GM23338 (cell line): ENCODE results near the gene LIN7C. TPM values are rescaled to one million over a fixed set of nuclear protein-coding genes. Genes with fewer than 3 reads are reported as not detected.

ENCODE experiments used
- EZH2phosphoT487 ChIP-seq: fragments of 200-600 bp; sonication (generic); IDR thresholded peaks from one replicate; pipeline ENCODE4 v1.8.1; 2018; ENCODE audit warnings: antibody characterized with exemption; ENCODE audit not compliant: unreplicated experiment
- ZNF114 ChIP-seq: fragments of 250-450 bp; sonication (Bioruptor Pico); IDR thresholded peaks from 2 replicates; pipeline ENCODE4 v1.5.0; 2020; ENCODE audit warnings: mild to moderate bottlenecking, moderate library complexity
- polyA plus RNA-seq: library from polyadenylated mRNA; unstranded; fragments of >200 nt; fragmentation: Nextera tagmentation; extraction: Ambion mirVana; gene quantifications from 2 replicates; pipeline ENCODE4 v1.2.1, GENCODE V29; 2016
- total RNA-seq: library from RNA; depleted of rRNA; stranded (reverse); fragments of >200 nt; shearing (Covaris generic); gene quantifications from 2 replicates; pipeline ENCODE4 v1.2.3, GENCODE V29; 2014
- TF ChIP-seq, protein P1 (sequence below): fragments of 250-450 bp; sonication (Bioruptor Pico); IDR thresholded peaks from 2 replicates; pipeline ENCODE4 v1.5.0; 2020; ENCODE audit warnings: mild to moderate bottlenecking, moderate library complexity
- TF ChIP-seq, protein P2 (sequence below): IDR thresholded peaks from one replicate; pipeline ENCODE4 v1.6.1; 2018; ENCODE audit warnings: antibody characterized with exemption; ENCODE audit not compliant: unreplicated experiment
- TF ChIP-seq, protein P3 (sequence below), 2 experiments: fragments of 200-600 bp in 1 of 2; sonication (generic) in 1 of 2; conservative IDR thresholded peaks; 2 replicates each; pipeline versions ENCODE4 v1.5.1 to v1.6.1; 2016 to 2017; ENCODE audit warnings: antibody characterized with exemption in 2 of 2, low read depth in 2 of 2, mild to moderate bottlenecking in 2 of 2, moderate library complexity in 1 of 2

The LIN7C gene
- total and polyA plus RNA-seq, 2 experiments from 2014 or later = 22.5 to 61.0 TPM

DNA sequence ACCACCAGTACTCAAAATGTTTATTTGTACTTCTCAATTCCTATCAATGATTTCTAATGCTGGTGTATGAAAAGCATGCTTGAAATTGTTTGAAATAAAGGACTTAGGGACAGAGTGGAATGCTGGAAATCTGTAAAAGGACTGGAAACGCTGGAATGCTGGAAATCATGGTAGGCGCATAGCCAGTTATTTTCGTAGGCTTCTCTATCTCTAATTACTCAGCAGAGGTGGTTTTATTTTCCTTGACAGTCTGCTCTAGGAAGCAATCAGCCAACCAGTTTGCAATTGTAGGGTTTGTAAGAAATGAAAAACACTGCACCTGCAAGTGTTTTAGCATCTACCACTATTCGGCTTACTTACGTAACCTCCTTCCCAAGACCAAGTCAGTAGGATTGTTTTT, 788 bp downstream of the LIN7C start (continued):
- TF ChIP-seq, protein P1, sequence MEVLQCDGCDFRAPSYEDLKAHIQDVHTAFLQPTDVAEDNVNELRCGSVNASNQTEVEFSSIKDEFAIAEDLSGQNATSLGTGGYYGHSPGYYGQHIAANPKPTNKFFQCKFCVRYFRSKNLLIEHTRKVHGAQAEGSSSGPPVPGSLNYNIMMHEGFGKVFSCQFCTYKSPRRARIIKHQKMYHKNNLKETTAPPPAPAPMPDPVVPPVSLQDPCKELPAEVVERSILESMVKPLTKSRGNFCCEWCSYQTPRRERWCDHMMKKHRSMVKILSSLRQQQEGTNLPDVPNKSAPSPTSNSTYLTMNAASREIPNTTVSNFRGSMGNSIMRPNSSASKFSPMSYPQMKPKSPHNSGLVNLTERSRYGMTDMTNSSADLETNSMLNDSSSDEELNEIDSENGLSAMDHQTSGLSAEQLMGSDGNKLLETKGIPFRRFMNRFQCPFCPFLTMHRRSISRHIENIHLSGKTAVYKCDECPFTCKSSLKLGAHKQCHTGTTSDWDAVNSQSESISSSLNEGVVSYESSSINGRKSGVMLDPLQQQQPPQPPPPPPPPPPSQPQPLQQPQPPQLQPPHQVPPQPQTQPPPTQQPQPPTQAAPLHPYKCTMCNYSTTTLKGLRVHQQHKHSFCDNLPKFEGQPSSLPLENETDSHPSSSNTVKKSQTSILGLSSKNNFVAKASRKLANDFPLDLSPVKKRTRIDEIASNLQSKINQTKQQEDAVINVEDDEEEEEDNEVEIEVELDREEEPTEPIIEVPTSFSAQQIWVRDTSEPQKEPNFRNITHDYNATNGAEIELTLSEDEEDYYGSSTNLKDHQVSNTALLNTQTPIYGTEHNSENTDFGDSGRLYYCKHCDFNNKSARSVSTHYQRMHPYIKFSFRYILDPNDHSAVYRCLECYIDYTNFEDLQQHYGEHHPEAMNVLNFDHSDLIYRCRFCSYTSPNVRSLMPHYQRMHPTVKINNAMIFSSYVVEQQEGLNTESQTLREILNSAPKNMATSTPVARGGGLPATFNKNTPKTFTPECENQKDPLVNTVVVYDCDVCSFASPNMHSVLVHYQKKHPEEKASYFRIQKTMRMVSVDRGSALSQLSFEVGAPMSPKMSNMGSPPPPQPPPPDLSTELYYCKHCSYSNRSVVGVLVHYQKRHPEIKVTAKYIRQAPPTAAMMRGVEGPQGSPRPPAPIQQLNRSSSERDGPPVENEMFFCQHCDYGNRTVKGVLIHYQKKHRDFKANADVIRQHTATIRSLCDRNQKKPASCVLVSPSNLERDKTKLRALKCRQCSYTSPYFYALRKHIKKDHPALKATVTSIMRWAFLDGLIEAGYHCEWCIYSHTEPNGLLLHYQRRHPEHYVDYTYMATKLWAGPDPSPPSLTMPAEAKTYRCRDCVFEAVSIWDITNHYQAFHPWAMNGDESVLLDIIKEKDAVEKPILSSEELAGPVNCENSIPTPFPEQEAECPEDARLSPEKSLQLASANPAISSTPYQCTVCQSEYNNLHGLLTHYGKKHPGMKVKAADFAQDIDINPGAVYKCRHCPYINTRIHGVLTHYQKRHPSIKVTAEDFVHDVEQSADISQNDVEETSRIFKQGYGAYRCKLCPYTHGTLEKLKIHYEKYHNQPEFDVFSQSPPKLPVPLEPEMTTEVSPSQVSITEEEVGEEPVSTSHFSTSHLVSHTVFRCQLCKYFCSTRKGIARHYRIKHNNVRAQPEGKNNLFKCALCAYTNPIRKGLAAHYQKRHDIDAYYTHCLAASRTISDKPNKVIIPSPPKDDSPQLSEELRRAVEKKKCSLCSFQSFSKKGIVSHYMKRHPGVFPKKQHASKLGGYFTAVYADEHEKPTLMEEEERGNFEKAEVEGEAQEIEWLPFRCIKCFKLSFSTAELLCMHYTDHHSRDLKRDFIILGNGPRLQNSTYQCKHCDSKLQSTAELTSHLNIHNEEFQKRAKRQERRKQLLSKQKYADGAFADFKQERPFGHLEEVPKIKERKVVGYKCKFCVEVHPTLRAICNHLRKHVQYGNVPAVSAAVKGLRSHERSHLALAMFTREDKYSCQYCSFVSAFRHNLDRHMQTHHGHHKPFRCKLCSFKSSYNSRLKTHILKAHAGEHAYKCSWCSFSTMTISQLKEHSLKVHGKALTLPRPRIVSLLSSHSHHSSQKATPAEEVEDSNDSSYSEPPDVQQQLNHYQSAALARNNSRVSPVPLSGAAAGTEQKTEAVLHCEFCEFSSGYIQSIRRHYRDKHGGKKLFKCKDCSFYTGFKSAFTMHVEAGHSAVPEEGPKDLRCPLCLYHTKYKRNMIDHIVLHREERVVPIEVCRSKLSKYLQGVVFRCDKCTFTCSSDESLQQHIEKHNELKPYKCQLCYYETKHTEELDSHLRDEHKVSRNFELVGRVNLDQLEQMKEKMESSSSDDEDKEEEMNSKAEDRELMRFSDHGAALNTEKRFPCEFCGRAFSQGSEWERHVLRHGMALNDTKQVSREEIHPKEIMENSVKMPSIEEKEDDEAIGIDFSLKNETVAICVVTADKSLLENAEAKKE (CRISPR knock-in tag) = no peak
- TF ChIP-seq, protein P2, sequence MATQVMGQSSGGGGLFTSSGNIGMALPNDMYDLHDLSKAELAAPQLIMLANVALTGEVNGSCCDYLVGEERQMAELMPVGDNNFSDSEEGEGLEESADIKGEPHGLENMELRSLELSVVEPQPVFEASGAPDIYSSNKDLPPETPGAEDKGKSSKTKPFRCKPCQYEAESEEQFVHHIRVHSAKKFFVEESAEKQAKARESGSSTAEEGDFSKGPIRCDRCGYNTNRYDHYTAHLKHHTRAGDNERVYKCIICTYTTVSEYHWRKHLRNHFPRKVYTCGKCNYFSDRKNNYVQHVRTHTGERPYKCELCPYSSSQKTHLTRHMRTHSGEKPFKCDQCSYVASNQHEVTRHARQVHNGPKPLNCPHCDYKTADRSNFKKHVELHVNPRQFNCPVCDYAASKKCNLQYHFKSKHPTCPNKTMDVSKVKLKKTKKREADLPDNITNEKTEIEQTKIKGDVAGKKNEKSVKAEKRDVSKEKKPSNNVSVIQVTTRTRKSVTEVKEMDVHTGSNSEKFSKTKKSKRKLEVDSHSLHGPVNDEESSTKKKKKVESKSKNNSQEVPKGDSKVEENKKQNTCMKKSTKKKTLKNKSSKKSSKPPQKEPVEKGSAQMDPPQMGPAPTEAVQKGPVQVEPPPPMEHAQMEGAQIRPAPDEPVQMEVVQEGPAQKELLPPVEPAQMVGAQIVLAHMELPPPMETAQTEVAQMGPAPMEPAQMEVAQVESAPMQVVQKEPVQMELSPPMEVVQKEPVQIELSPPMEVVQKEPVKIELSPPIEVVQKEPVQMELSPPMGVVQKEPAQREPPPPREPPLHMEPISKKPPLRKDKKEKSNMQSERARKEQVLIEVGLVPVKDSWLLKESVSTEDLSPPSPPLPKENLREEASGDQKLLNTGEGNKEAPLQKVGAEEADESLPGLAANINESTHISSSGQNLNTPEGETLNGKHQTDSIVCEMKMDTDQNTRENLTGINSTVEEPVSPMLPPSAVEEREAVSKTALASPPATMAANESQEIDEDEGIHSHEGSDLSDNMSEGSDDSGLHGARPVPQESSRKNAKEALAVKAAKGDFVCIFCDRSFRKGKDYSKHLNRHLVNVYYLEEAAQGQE = no peak
- TF ChIP-seq ZNF114 (CRISPR knock-in tag) (no peak), EZH2phosphoT487 (no peak)
- TF ChIP-seq, protein P3, sequence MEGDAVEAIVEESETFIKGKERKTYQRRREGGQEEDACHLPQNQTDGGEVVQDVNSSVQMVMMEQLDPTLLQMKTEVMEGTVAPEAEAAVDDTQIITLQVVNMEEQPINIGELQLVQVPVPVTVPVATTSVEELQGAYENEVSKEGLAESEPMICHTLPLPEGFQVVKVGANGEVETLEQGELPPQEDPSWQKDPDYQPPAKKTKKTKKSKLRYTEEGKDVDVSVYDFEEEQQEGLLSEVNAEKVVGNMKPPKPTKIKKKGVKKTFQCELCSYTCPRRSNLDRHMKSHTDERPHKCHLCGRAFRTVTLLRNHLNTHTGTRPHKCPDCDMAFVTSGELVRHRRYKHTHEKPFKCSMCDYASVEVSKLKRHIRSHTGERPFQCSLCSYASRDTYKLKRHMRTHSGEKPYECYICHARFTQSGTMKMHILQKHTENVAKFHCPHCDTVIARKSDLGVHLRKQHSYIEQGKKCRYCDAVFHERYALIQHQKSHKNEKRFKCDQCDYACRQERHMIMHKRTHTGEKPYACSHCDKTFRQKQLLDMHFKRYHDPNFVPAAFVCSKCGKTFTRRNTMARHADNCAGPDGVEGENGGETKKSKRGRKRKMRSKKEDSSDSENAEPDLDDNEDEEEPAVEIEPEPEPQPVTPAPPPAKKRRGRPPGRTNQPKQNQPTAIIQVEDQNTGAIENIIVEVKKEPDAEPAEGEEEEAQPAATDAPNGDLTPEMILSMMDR (conservative IDR thresholded peaks at IDR 0.05; ENCODE audit: low read depth in 2 of 2) = no peak
